GM06990 (cell line): ENCODE measurements around the gene CAPN13.

ENCODE experiments used
- DNase-seq: peaks from one replicate; pipeline ENCODE4 v3.0.0-alpha.2; 2011; ENCODE audit not compliant: insufficient read length; ENCODE audit errors: extremely low read depth
- H3K27me3 ChIP-seq: replicated peaks from 2 replicates; pipeline ENCODE4 v1.6.0; 2011; ENCODE audit warnings: low read length; ENCODE audit not compliant: control insufficient read depth, insufficient read depth
- H3K36me3 ChIP-seq: 2 replicates; pipeline ENCODE4 v1.5.1; 2011; ENCODE audit warnings: low read length; ENCODE audit not compliant: control insufficient read depth, insufficient read depth
- H3K4me3 ChIP-seq: replicated peaks from 2 replicates; pipeline ENCODE4 v1.5.1; 2011; ENCODE audit warnings: low read depth, mild to moderate bottlenecking, control low read depth, low read length
- CTCF ChIP-seq: IDR thresholded peaks from 2 replicates; pipeline ENCODE4 v1.5.1; 2011; ENCODE audit warnings: low read length, control low read depth, mild to moderate bottlenecking, inconsistent platforms; ENCODE audit not compliant: insufficient read depth, poor library complexity, severe bottlenecking

The CAPN13 gene

GRCh38 chr2:30738141-30738911 is 68.9 kb downstream of the CAPN13 start:
- no peak for DNase-seq
- no peaks in the 10 kb centered on the region; the same call in none of the 2 replicates for H3K27me3 ChIP-seq
- TF ChIP-seq CTCF: no peak
- no peak overlapping the region for H3K4me3 ChIP-seq
- no peaks in the 10 kb centered on the region for H3K36me3 ChIP-seq

GRCh38 chr2:30737326-30737610 is 70.0 kb downstream of the CAPN13 start:
- no peak for TF ChIP-seq CTCF
- Histone ChIP-seq H3K27me3 (no peaks in the 10 kb centered on the region; the same call in none of the 2 replicates), H3K36me3 (no peaks in the 10 kb centered on the region), H3K4me3 (no peak overlapping the region)
- DNase-seq: no peak

- no peak for TF ChIP-seq CTCF
- no peaks in the 10 kb centered on the region for H3K36me3 ChIP-seq
- no peaks in the 10 kb centered on the region; the same call in none of the 2 replicates for H3K27me3 ChIP-seq
- H3K4me3 ChIP-seq: no peak overlapping the region
- DNase-seq: no peak
Measured at GRCh38 chr2:30736461-30737325, 70.6 kb downstream of the CAPN13 start.

- no peaks in the 10 kb centered on the region for H3K36me3 ChIP-seq
- H3K4me3 ChIP-seq: no peak overlapping the region
- no peak for DNase-seq
- H3K27me3 ChIP-seq: no peaks in the 10 kb centered on the region; the same call in 1 of the 2 replicates
- no peak for TF ChIP-seq CTCF
Measured at GRCh38 chr2:30733876-30734520, 73.2 kb downstream of the CAPN13 start.

GRCh38 chr2:30732876-30733275 is 74.4 kb downstream of the CAPN13 start:
- no peak for TF ChIP-seq CTCF
- Histone ChIP-seq H3K4me3 (no peak overlapping the region), H3K27me3 (no peaks in the 10 kb centered on the region; the same call in 1 of the 2 replicates), H3K36me3 (no peaks in the 10 kb centered on the region)
- no peak for DNase-seq
